Amniotic epithelial cell (primary cell): ENCODE measurements around the gene CNGB1.
"Not testable (repeated sequence)": the region's sequence is repeated elsewhere in the genome, so short reads cannot be mapped to it uniquely, and the experiment has no call there.

Experiments used
- DNase-seq: peaks from one replicate; pipeline ENCODE4 v3.0.0-alpha.2; 2010; ENCODE audit warnings: low read depth

The CNGB1 gene

DNA sequence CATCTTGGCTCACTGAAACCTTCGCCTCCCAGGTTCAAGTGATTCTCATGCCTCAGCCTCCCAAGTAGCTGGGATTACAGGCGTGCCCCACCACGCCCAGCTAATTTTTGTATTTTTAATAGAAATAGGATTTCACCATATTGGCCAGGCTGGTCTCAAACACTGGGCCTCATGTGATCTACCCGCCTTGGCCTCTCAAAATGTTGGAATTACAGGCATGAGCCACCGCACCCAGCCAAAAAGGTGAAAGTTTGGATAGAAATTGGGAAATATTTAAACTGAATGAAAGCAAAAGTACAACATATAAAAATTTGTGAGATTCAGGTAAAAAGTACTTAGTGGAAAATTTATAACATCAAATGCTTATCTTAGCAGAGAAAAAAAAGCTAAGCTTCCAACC lies 115.7 kb downstream of the CNGB1 start:
- no peak for DNase-seq

DNA sequence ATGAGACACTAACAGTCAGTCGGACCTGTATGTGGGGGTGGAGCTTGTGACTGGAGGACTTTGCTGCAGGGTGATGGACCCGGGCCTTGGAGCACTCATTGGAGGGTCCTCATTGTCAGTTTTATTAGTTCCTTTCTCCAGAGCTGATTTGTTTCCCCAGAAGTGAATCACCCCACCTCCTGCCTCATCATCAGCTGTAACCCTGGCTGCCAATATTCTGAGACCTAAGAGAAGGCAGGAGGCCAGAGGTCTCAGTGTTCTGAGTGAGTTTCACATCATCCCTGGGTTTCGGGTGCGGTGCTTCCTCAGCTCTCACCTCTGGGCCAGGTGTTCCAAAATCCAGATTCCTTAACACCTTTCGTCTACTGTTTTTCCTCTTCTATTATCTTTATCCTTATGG lies 118.7 kb downstream of the CNGB1 start:
- no peak for DNase-seq

DNA sequence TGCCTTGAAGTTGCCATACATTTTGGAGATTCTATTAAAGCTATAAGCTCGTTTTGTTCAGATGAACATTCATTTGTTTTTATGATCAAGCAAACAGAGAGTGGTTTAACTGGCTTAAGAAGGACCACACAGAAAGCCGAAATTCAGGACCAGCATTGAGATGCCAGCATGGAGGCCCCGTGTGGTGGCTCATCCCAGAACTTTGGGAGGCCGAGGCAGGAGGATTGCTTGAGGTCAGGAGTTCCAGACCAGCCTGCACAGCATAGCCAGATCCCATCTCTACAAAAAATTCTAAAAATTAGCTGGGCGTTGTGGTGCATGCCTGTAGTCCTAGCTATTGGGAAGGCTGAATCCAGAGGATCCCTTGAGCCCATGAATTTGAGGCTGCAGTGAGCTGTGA lies 122.7 kb downstream of the CNGB1 start:
- DNase-seq, result no peak

- DNase-seq, result not testable (repeated sequence)
Measured at GRCh38 chr16:57846931-57847330, 124.0 kb downstream of the CNGB1 start.

- no peak for DNase-seq
Measured at GRCh38 chr16:57846078-57846697, 124.7 kb downstream of the CNGB1 start.

DNA sequence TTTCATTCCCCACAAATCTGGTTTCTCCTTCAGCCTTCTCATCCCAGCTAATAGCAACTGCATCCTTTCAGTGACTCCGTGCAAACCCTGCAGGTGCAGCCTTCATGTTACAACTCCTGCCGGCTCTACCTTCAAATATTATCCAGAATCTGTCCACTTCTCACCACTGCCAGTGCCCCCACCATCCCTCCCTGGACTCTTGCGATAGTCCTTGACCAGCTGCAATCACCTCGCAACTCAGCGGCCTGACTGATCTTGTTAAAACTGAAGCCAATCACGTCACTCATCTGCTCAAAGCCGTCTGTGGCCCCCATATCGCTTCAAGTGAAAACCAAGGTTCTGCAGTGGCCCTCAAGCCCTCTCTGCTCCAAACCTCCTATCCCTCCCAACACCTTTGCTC lies 125.8 kb downstream of the CNGB1 start:
- DNase-seq, result no peak

- no peak for DNase-seq
Measured at GRCh38 chr16:57844416-57845030, 126.4 kb downstream of the CNGB1 start.

GRCh38 chr16:57843400-57843799 lies 127.5 kb downstream of the CNGB1 start:
- DNase-seq, result no peak

DNA sequence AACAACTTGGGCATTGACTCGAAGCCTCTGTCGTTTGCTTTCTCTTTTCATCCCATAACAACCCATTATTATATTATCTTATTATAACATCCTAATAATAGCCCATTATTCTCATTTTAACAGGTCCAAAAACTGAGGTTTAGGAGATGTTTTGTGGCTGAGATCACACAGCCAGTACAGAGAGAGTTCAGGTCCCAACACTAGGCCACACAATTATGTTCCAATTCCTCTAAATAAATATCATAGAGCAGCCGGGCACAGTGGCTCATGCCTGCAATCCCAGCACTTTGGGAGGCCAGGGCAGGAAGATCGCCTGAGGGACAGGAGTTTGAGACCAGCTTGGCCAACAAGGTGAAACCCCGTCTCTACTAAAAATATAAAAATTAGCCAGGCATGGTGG lies 128.3 kb downstream of the CNGB1 start:
- DNase-seq, result no peak

- DNase-seq, result no peak
Measured at GRCh38 chr16:57840833-57841232, 130.1 kb downstream of the CNGB1 start.

- DNase-seq, result no peak
Measured at GRCh38 chr16:57838161-57838560, 132.8 kb downstream of the CNGB1 start.

DNA sequence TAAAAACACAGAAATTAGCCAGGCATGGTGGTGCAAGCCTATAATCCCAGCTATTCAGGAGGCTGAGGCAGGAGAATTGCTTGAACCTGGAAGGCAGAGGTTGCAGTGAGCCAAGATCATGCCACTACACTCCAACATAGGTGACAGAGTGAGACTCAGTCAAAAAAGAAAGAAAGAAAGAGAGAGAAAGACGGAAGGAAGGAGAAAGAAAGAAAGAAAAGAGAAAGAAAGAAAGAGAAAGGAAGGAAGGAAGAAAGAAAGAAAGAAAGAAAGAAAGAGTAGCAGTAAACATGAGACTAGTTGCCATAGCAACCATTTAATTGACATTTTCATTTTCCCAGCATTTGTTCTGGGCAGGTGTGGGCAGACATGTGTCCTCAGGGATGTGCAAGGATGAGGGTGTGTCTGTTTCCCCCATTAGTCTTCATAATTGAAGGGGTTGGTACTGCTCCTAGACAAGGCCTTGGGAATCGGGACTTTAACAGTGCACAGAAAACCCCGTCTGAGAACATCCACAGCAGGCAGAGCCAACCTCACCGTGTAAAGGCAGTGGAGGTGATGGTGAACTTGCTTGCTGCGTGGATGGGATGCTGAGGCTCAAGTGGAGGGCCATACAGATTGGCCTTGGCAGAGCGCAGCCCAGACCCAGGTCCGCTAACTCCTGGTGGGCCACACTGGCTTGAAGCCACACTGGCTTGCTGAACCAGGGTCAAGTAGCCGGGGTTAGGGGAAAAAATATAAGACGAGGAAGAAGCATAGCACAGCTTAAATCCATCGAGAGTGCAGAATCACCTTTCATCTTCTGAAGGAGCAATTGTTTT lies 133.4 kb downstream of the CNGB1 start:
- no peak for DNase-seq

DNA sequence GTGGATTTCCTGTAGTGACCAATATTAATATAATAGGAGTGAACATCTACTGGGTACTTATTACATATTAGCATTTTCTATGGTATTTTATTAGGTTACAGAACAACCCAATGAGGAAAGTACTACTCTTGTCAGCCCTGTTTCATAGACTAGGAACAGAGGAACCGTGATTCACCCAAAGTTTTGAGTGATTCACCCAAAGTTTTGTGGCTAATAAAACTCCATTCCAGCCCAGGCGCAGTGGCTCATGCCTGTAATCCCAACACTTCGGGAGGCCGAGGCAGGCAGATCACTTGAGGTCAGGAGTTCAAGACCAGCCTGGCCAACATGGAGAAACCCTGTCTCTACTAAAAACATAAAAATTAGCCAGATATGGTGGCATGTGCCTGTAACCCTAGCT lies 135.5 kb downstream of the CNGB1 start:
- peak; percentile 83 for DNase-seq

DNA sequence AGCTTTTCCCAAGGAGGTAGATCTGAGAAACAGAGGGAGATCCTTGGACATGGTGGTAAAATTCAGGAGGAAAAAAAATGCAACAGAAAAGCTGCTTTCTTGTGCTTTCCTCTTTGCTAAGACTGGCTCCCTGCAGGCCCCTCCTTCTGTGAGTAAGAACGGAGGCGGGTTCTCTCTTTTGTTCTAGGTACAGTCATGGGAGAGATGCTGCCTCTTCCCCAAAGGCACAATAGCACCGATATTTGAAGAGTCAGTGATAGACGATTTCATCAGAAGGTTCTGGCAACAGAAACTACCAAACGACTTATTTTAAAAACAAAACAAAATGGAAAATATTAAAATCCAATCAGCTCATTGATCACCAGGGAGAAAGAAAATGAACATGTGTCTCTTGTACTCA lies 136.0 kb downstream of the CNGB1 start:
- peak; percentile 45 for DNase-seq
